Vagina (tissue), 2 donors: ENCODE measurements around the gene B3GNT2.

Source experiments
- CTCF ChIP-seq, 3 experiments: fragments of 450-650 bp in 2 of 3; fragments of 200-600 bp in 1 of 3; sonication (generic) in 1 of 3; IDR thresholded peaks; one replicate each; pipeline ENCODE4 v1.5.1; 2017 to 2019; ENCODE audit warnings: antibody characterized with exemption in 3 of 3, mild to moderate bottlenecking in 2 of 3, moderate library complexity in 2 of 3
- POLR2A ChIP-seq, 2 donors: fragments of 450-650 bp; IDR thresholded peaks; one replicate each; pipeline ENCODE4 v1.6.1; 2017; ENCODE audit warnings: antibody characterized with exemption in 2 of 2, mild to moderate bottlenecking in 2 of 2, moderate library complexity in 2 of 2

- no peak for TF ChIP-seq CTCF (IDR thresholded peaks at IDR 0.05)
- no peak for TF ChIP-seq POLR2A (IDR thresholded peaks at IDR 0.05)
Measured at GRCh38 chr2:62151306-62151638, 44.6 kb upstream of the B3GNT2 start.
